Activated CD4-positive, alpha-beta T cell treated with anti-CD3 and anti-CD28 coated beads, Interleukin-10, Interleukin-2, amounts not matched to agents 100 ng/mL and 50 ng/mL, durations not matched to agents 16 hours and 8 hours (primary cell): ENCODE results near the gene BCL2L11.

Source experiments
- DNase-seq: peaks from one replicate; pipeline ENCODE4 v3.0.0-alpha.2; 2020

Gene BCL2L11

GRCh38 chr2:111145103-111145760 is 24.5 kb downstream of the BCL2L11 start:
- DNase-seq = no peak

- DNase-seq = no peak
Measured at GRCh38 chr2:111145951-111146350, 25.2 kb downstream of the BCL2L11 start.

GRCh38 chr2:111148225-111148873 is 27.6 kb downstream of the BCL2L11 start:
- DNase-seq = no peak

GRCh38 chr2:111148925-111149324 is 28.2 kb downstream of the BCL2L11 start:
- DNase-seq = no peak

- no peak for DNase-seq
Measured at GRCh38 chr2:111149882-111150455, 29.3 kb downstream of the BCL2L11 start.

- DNase-seq = no peak
Measured at GRCh38 chr2:111154758-111155157, 34.0 kb downstream of the BCL2L11 start.

- no peak for DNase-seq
Measured at GRCh38 chr2:111155610-111156009, 34.9 kb downstream of the BCL2L11 start.

- DNase-seq = no peak
Measured at GRCh38 chr2:111156529-111156928, 35.8 kb downstream of the BCL2L11 start.

- no peak for DNase-seq
Measured at GRCh38 chr2:111157071-111157661, 36.5 kb downstream of the BCL2L11 start.

GRCh38 chr2:111157798-111158197 is 37.1 kb downstream of the BCL2L11 start:
- no peak for DNase-seq

GRCh38 chr2:111159641-111160040 is 38.9 kb downstream of the BCL2L11 start:
- no peak for DNase-seq

GRCh38 chr2:111160758-111161157 is 40.0 kb downstream of the BCL2L11 start:
- DNase-seq = no peak

- no peak for DNase-seq
Measured at GRCh38 chr2:111161971-111162370, 41.3 kb downstream of the BCL2L11 start.

- peak; percentile 52 for DNase-seq
Measured at GRCh38 chr2:111162718-111163331, 42.1 kb downstream of the BCL2L11 start.

- DNase-seq = no peak
Measured at GRCh38 chr2:111164078-111164477, 43.4 kb downstream of the BCL2L11 start.

GRCh38 chr2:111165084-111165483 is 44.4 kb downstream of the BCL2L11 start:
- DNase-seq = no peak

GRCh38 chr2:111166115-111166514 is 45.4 kb downstream of the BCL2L11 start:
- no peak for DNase-seq

- DNase-seq = peak; percentile 17
Measured at GRCh38 chr2:111167076-111167862, 46.6 kb downstream of the BCL2L11 start.

GRCh38 chr2:111167863-111168162 is 47.1 kb downstream of the BCL2L11 start:
- DNase-seq = no peak

GRCh38 chr2:111168528-111169239 is 48.0 kb downstream of the BCL2L11 start:
- peak; percentile 86 for DNase-seq

- no peak for DNase-seq
Measured at GRCh38 chr2:111169268-111169667, 48.6 kb downstream of the BCL2L11 start.

- DNase-seq = no peak
Measured at GRCh38 chr2:111169924-111170323, 49.2 kb downstream of the BCL2L11 start.
